ENCODE results near the gene LAS1L. TPM values are rescaled to one million over a fixed set of nuclear protein-coding genes. Genes with fewer than 3 reads are reported as not detected.

The LAS1L gene
- total and polyA plus RNA-seq, 2 donors (not counting 1 experiment from before 2014, with no cell fraction given), result 23.4 to 46.7 TPM

DNA sequence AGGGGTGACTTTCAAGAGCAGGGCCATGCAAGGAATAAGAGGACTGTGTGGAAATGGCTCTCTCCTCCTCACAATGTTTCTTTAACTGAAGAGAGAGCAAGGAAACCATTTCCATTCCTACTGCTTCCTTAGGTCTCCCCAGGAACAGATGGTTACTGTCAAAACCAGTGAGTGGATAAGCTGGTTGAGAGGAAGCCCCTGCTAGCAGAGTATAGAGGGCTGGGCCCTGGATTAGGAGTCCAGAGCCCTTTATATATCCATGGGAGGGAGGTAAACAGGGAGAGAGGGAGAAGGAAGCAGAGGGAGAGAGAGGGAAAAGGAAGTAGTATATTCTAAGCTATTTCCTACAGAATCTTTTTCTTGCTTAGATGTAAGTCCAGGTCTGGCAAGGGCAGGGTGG, 43.8 kb upstream of the LAS1L start:
- intact Hi-C loops (cut with micrococcal nuclease), result no loop called here
- Mint-ChIP-seq H3K27me3 (no peaks in the 10 kb centered on the region), H3K27ac (no peak overlapping the region), H3K4me3 (no peak overlapping the region), H3K4me1 (no peaks in the 10 kb centered on the region), H3K9me3 (ENCODE audit: insufficient read depth) (no peaks in the 10 kb centered on the region)
- TF ChIP-seq EZH2 (IDR thresholded peaks at IDR 0.05; ENCODE audit: borderline replicate concordance, insufficient read depth, low read depth, low read length, poor library complexity, severe bottlenecking), result no peak
- TF ChIP-seq, protein P1, sequence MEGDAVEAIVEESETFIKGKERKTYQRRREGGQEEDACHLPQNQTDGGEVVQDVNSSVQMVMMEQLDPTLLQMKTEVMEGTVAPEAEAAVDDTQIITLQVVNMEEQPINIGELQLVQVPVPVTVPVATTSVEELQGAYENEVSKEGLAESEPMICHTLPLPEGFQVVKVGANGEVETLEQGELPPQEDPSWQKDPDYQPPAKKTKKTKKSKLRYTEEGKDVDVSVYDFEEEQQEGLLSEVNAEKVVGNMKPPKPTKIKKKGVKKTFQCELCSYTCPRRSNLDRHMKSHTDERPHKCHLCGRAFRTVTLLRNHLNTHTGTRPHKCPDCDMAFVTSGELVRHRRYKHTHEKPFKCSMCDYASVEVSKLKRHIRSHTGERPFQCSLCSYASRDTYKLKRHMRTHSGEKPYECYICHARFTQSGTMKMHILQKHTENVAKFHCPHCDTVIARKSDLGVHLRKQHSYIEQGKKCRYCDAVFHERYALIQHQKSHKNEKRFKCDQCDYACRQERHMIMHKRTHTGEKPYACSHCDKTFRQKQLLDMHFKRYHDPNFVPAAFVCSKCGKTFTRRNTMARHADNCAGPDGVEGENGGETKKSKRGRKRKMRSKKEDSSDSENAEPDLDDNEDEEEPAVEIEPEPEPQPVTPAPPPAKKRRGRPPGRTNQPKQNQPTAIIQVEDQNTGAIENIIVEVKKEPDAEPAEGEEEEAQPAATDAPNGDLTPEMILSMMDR (IDR thresholded peaks at IDR 0.05), result no peak
- no peak overlapping the region for H2AFZ ChIP-seq (ENCODE audit: insufficient read depth, low read depth, low read length, poor library complexity, severe bottlenecking)
- no peaks in the 10 kb centered on the region for H3K79me2 ChIP-seq (ENCODE audit: control insufficient read depth, insufficient read depth, low read length)
- H3K27ac ChIP-seq (ENCODE audit: low read length in 2 of 2), result no peak overlapping the region
- ATAC-seq (ENCODE audit: low read depth), result no peak
- H3K27me3 ChIP-seq (replicated peaks in 1 of 4; ENCODE audit: control extremely low read depth in 1 of 4, control insufficient read depth in 3 of 4, insufficient read depth in 4 of 4, low read length in 3 of 4), result no peaks in the 10 kb centered on the region
- DNase-seq, result no peak
- POLR2A ChIA-PET, result no interaction called here
- H3K4me1 ChIP-seq (ENCODE audit: control insufficient read depth in 2 of 2, insufficient read depth in 2 of 2, low read length in 2 of 2), result peaks cover 5 to 6% of the 10 kb centered on the region in 2 donors
- no peak overlapping the region for H3K4me2 ChIP-seq (replicated peaks; ENCODE audit: low read depth, low read length, poor library complexity, severe bottlenecking)
- CTCF ChIA-PET, result no interaction called here
- no peak overlapping the region for H3K9ac ChIP-seq (ENCODE audit: low read length)
- no peaks in the 10 kb centered on the region for H3K9me3 ChIP-seq (ENCODE audit: control extremely low read depth in 1 of 3, control insufficient read depth in 2 of 3, insufficient read depth in 1 of 3, low read length in 2 of 3)
- no peaks in the 10 kb centered on the region for H4K20me1 ChIP-seq (ENCODE audit: control insufficient read depth, insufficient read depth, low read length, poor library complexity, severe bottlenecking)
- no peak overlapping the region for H3K4me3 ChIP-seq (ENCODE audit: control extremely low read depth in 1 of 5, extremely low read depth in 1 of 5, insufficient read depth in 1 of 5, low read depth in 2 of 5, low read length in 4 of 5)
- no peaks in the 10 kb centered on the region for H3K36me3 ChIP-seq (replicated peaks in 1 of 2; ENCODE audit: control extremely low read depth in 1 of 2, control insufficient read depth in 1 of 2, extremely low read depth in 1 of 2, insufficient read depth in 2 of 2, low read length in 1 of 2)

DNA sequence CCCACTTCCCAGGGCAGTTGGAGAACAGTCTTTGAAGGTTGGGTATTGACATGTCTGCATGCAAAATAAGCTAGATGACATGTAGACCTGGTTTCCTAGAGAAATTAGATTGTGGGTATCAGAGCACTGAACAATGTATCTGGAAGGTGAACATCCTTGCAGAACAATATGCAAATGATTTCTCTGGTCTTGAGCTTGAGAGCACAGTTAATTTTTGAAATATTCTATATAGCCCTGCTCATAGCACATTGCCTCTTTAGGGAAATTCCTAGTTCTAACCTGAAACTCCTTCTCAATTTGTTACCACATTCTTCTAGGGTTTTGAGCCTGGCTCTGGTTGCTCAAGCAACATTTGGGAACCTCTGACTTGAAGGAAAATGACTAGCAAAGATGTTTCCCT, 41.6 kb upstream of the LAS1L start:
- intact Hi-C loops (cut with micrococcal nuclease), result no loop called here
- CTCF ChIA-PET, result no interaction called here
- no peak overlapping the region for H3K4me3 ChIP-seq (ENCODE audit: control extremely low read depth in 1 of 5, extremely low read depth in 1 of 5, insufficient read depth in 1 of 5, low read depth in 2 of 5, low read length in 4 of 5)
- no peak for ATAC-seq (ENCODE audit: low read depth)
- H3K4me2 ChIP-seq (replicated peaks; ENCODE audit: low read depth, low read length, poor library complexity, severe bottlenecking), result no peak overlapping the region
- no peaks in the 10 kb centered on the region for H3K9me3 Mint-ChIP-seq (ENCODE audit: insufficient read depth)
- no peaks in the 10 kb centered on the region for H4K20me1 ChIP-seq (ENCODE audit: control insufficient read depth, insufficient read depth, low read length, poor library complexity, severe bottlenecking)
- H3K9me3 ChIP-seq (ENCODE audit: control extremely low read depth in 1 of 3, control insufficient read depth in 2 of 3, insufficient read depth in 1 of 3, low read length in 2 of 3), result no peaks in the 10 kb centered on the region
- H3K4me1 ChIP-seq (ENCODE audit: control insufficient read depth in 2 of 2, insufficient read depth in 2 of 2, low read length in 2 of 2), result no peaks in the 10 kb centered on the region
- H3K27me3 Mint-ChIP-seq, result no peaks in the 10 kb centered on the region
- no peaks in the 10 kb centered on the region for H3K36me3 ChIP-seq (replicated peaks in 1 of 2; ENCODE audit: control extremely low read depth in 1 of 2, control insufficient read depth in 1 of 2, extremely low read depth in 1 of 2, insufficient read depth in 2 of 2, low read length in 1 of 2)
- H3K79me2 ChIP-seq (ENCODE audit: control insufficient read depth, insufficient read depth, low read length), result no peaks in the 10 kb centered on the region
- no peak overlapping the region for H3K27ac Mint-ChIP-seq
- H3K4me3 Mint-ChIP-seq, result no peak overlapping the region
- TF ChIP-seq, protein P1 (IDR thresholded peaks at IDR 0.05), result no peak
- TF ChIP-seq EZH2 (IDR thresholded peaks at IDR 0.05; ENCODE audit: borderline replicate concordance, insufficient read depth, low read depth, low read length, poor library complexity, severe bottlenecking), result no peak
- H3K4me1 Mint-ChIP-seq, result no peaks in the 10 kb centered on the region
- H2AFZ ChIP-seq (ENCODE audit: insufficient read depth, low read depth, low read length, poor library complexity, severe bottlenecking), result no peak overlapping the region
- H3K27ac ChIP-seq (ENCODE audit: low read length in 2 of 2), result no peak overlapping the region
- DNase-seq, result no peak
- no peaks in the 10 kb centered on the region for H3K27me3 ChIP-seq (replicated peaks in 1 of 4; ENCODE audit: control extremely low read depth in 1 of 4, control insufficient read depth in 3 of 4, insufficient read depth in 4 of 4, low read length in 3 of 4)
- POLR2A ChIA-PET, result no interaction called here
- no peak overlapping the region for H3K9ac ChIP-seq (ENCODE audit: low read length)

All from B cell (primary cell).